LNCaP clone FGC (cell line): ENCODE results near the gene ETV5.
A peak's percentile ranks its signal among the peaks of the same experiment; 100 is the strongest.

ENCODE experiments used
- DNase-seq: peaks from one replicate; pipeline ENCODE4 v3.0.0-alpha.2; 2011; ENCODE audit warnings: low read depth
- H3K4me3 ChIP-seq: 2 replicates; pipeline ENCODE4 v1.5.1; 2011; ENCODE audit warnings: mild to moderate bottlenecking, low read depth, low read length, control low read depth
- TF ChIP-seq, protein P1 (sequence below): IDR thresholded peaks from 2 replicates; pipeline ENCODE4 v1.5.1; 2012; ENCODE audit warnings: mild to moderate bottlenecking; ENCODE audit not compliant: control insufficient read depth, insufficient read depth; ENCODE audit errors: extremely low read depth

The ETV5 gene

DNA sequence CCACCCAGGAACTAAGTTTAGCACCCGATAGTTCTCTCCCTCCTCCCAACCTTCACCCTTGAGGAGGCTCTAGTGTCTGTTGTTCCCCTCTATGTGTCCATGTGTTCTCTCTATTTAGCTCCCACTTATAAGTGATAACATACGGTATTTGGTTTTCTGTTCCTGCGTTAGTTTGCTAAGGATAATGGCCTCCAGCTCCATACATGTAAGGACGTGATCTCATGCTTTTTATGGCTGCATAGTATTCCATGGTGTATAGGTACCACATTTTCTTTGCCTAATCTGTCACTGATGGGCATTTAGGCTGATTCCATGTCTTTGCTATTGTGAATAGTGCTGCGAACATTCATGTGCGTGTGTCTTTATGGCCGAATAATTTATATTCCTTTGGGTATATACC lies 104.2 kb downstream of the ETV5 start:
- TF ChIP-seq, protein P1, sequence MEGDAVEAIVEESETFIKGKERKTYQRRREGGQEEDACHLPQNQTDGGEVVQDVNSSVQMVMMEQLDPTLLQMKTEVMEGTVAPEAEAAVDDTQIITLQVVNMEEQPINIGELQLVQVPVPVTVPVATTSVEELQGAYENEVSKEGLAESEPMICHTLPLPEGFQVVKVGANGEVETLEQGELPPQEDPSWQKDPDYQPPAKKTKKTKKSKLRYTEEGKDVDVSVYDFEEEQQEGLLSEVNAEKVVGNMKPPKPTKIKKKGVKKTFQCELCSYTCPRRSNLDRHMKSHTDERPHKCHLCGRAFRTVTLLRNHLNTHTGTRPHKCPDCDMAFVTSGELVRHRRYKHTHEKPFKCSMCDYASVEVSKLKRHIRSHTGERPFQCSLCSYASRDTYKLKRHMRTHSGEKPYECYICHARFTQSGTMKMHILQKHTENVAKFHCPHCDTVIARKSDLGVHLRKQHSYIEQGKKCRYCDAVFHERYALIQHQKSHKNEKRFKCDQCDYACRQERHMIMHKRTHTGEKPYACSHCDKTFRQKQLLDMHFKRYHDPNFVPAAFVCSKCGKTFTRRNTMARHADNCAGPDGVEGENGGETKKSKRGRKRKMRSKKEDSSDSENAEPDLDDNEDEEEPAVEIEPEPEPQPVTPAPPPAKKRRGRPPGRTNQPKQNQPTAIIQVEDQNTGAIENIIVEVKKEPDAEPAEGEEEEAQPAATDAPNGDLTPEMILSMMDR: no peak
- H3K4me3 ChIP-seq: no peak overlapping the region
- no peak for DNase-seq

DNA sequence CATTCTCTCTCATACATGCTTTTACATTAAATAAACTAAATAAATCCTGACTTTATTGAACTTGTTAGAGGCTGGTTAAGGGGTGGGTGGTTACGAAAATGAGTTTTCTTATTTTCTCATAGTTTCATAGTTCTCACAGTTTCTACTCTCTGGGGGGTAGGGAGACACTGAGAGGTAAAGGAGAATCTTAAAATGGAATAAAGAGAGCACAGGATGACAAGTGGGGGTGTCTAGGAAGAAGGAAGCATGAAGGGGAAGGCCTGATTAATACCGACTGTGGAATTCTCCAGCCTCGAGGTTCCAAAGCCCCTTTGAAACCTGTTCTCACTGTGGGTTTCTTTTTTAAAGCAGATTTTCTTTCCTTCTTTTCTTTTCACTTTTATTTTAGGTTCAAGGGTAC lies 104.7 kb downstream of the ETV5 start:
- DNase-seq: no peak
- no peak overlapping the region for H3K4me3 ChIP-seq
- TF ChIP-seq, protein P1: no peak

DNA sequence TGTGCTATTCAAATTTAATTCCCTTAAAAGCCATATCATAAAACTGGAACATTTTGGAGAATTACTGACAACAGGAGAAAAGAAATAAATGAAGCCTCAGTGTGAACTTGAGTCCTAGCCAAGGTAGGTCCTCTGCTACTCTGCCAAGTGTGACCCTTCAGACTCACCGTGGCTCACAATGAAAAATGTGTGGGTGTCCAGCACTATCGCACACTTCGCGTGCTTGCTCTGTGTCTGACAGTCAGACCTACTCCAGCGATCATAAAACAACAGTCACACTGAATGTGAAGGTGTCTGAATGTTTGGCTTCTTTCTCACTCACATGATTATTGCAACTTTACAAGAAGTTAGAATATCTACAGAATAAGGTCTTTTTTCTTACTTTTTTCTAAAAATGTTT lies 105.3 kb downstream of the ETV5 start:
- no peak overlapping the region for H3K4me3 ChIP-seq
- TF ChIP-seq, protein P1: no peak
- no peak for DNase-seq

DNA sequence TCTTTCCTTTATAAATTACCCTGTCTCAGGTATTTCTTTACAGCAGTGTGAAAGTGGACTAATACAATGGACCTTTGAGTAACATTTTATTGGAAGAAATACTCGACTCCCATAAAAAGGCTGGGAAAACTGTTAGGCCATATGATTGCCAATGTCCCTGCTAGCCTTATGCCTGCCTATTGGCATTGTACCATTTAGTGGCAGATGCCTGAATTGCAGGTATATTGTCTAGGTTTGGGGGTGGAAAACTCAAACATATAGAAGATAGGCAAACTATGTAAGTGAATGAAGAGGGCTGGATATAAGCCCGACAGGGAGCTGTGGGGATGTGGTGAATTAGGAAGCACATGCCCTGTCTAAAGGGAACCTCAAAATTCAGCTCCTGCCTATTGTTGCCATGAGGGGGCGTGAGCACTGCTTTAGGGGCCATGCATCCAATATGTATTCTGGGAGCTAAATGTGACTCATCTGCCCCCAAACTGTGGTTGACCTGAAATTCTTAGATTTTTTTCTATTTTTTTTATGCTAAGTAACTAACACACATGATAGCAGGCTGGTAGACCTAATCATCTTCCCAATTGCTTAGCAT lies 105.9 kb downstream of the ETV5 start:
- no peak for DNase-seq
- TF ChIP-seq, protein P1: peak; percentile 23; the same call in 1 of the 2 replicates
- H3K4me3 ChIP-seq: no peak overlapping the region

DNA sequence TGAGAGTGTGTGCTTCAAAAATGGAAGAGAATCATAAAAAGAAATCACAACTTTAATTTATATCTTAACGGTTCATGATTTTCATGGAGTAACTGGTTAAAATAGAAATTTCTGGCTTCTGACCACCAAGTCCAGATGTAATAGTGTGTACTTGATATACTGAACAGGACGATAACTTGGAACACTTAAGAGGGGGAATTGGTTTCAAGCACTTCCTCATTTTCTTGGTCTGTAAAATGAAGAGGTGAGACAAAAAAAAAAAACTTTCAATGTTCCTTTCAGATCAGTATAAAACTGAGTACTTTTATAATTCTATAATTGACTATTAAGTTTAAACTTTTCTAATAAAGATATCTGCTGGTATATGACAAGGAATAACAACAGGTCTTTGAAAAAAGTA lies 107.0 kb downstream of the ETV5 start:
- no peak for DNase-seq
- no peak overlapping the region for H3K4me3 ChIP-seq
- TF ChIP-seq, protein P1: no peak

DNA sequence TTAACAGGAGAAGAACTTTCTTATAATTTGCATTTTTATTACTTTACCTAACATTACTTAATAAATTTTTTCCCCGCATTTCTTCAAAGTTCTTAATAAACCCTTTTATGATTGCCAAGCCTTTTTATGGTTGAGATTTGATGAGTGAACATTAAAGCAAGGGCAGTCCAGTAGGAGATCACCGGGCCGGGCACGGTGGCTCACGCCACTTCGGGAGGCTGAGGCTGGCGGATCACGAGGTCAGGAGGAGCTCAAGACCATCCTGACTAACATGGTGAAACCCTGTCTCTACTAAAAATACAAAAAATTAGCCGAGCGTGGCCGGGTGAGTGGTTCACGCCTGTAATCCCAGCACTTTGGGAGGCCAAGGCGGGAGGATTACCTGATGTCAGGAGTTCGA lies 109.7 kb downstream of the ETV5 start:
- no peak for DNase-seq
- TF ChIP-seq, protein P1: no peak
- H3K4me3 ChIP-seq: no peak overlapping the region

DNA sequence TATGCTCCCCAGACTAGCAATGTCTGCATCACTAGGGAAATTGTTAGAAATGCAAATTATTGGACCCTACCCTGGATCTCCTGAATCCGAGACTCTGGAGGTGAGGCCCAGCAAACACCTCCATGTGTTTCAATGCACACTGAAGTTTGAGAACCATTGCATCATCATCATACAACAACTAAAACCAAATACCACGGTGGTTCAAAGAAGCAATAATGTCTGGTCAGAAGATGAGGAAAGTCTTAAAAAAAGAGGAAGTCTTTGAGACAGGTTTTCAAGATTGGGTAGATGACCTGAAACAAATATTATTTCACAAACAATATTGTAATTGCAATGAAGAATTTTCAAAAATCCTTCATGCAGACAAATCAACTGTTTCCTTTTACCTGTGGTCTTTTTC lies 110.8 kb downstream of the ETV5 start:
- H3K4me3 ChIP-seq: no peak overlapping the region
- TF ChIP-seq, protein P1: no peak
- DNase-seq: no peak
